Smooth muscle cell of trachea (primary cell): Measurements from ENCODE around the gene RAMAC. TPM values are rescaled to one million over a fixed set of nuclear protein-coding genes. Genes with fewer than 3 reads are reported as not detected.

Experiments used
- total RNA-seq: library from RNA; depleted of rRNA; stranded (reverse); fragments of >200 nt; gene quantifications from 2 replicates; pipeline ENCODE4 v1.2.1, GENCODE V29; 2014

Gene RAMAC
- 28.8 and 35.6 TPM in 2 replicates for total RNA-seq

GRCh38 chr15:82985688-82986441 lies at the start of gene RAMAC:
TSS of gene RAMAC (plus strand) at chr15:82986210. CDS start at chr15:82989019, 2,809 bp downstream.

DNA sequence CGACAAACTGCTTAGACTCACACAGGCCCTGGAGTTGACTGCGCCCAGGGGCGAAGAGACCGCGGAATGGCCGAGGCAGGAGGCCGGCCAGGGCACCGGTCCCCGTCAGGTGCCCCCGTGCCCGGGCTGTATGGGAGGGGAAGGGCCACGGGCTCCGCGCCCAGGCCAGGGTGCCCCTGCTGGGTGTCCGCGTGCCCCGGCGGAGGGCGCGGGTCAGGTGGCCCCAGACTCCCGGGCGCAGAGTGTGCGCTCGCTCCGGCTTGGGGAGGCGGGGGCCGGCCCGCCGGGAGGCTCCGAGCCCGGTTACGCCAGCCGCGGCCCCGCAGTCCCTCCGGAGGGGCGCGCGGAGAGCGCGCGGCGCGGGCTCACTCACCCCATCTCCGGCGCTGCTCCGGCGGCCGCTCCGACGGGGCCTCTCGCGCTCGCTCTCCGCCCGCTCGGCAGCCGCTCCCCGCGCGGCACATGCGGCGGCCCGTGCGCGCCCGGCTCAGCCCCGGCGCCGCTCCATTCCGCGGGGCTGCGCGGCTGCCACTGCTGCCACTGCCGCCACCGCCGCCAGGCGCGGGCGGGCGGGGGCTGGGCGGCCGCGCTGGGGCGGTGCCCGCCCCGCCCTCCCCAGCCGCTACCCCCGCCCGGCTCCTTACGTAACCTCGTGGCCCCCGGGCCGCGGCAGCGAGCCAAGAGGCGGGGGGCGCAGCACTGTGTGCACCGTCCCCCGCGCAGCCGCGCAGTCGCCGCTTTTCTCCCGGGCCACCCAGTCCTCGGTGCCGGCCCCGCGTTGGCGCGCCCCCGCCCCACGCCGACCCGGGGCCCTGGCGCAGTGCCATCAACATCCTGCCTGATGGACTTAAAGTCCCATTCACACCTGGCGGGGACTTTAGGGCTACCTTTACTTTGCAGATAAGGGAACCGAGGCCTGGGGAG lies 33.6 kb upstream of the RAMAC start, which contains the start of gene HOMER2:
Gene HOMER2, minus strand, starts transcription at position 563 of the 924 bp plus-strand sequence. Its CDS starts 185 bp downstream, at position 378.

GRCh38 chr15:83011271-83012075 lies 25.5 kb downstream of the RAMAC start, which contains the start of gene C15orf40:
TSS of gene C15orf40 (minus strand) at chr15:83011639. CDS start at chr15:83011607, 32 bp downstream.

Other genes with a start within 250 kb of the RAMAC start
- gene FSD2, start 180.1 kb upstream of the RAMAC start, total RNA-seq, result not detected in 2 replicates
- 4.1 TPM in 2 replicates for gene WHAMM, start 176.6 kb upstream of the RAMAC start, total RNA-seq
- 7.3 and 12.9 TPM in 2 replicates for gene HOMER2, start 33.5 kb upstream of the RAMAC start, total RNA-seq
- gene C15orf40, start 25.4 kb downstream of the RAMAC start, total RNA-seq, result 12.5 and 12.7 TPM in 2 replicates
- 123 and 135 TPM in 2 replicates for gene BTBD1, start 81.0 kb downstream of the RAMAC start, total RNA-seq
- 3.0 and 3.3 TPM in 2 replicates for gene TM6SF1, start 121.4 kb downstream of the RAMAC start, total RNA-seq
- 24.5 and 70.1 TPM in 2 replicates for gene HDGFL3, start 221.6 kb downstream of the RAMAC start, total RNA-seq